NCI-H524 (cell line): ENCODE measurements around the gene RERE.

ENCODE experiments used
- DNase-seq, 2 experiments: peaks; one replicate each; lab custom pipeline; 2025; lab: John Stamatoyannopoulos, UW

Gene RERE

DNA sequence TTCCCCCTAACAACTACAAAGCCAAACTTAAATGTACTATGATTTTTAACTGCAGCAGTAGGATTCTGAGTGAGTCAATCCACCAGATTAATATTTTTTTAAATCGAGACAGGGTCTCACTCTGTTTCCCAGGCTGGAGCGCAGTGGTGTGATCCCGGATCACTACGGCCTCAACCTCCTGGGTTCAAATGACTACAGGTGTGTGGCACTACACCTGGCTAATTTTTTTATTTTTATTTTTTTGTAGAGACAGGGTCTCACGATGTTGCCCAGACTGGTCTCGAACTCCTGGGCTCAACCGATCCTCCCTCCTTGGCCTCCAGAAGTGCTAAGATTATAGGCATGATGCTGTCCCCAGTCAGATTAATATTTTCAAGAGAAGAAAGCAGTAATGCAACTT, 411.4 kb downstream of the RERE start:
- no peak for DNase-seq

DNA sequence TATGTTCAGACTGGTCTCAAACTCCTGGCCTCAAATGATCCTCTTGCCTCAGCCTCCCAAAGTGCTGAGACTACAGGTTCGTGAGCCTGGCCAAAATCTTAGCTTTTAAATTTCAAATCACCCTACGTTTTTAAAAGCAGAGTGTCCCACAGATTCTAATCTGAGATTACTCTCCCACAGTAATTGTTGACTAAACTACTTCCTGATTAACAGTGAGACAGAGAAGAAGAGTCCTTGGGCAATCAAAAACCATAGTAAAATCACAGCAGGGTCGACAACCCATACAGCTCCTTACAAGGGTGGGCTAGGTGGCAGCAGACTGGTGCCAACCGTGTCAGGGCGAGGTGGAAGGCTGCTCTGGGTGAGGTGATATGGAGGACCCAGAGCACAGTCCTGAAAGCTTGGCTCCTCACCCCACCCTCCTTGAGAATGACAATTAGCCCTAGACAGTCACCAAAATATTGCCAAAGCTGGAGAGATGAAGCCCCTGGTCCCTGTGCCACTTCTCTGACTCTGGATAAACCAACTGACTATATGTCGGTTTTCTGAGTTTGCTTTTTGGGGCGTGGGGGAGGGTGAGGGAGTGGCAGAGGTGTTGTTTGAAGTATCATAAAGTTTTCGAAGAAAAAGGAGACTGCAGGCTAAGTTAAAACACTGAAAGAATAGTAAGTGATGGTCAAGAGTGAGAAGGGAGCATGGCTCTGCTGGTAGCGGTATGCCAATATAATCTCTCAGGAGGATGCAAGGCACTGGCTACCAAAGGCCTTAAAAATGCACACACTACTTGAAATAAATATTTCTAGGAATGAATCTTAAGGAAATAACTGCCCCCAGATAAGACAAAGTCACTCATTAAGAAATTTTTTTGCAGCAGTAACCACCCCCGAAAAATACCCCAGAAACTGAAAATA, 412.7 kb downstream of the RERE start:
- no peak for DNase-seq

DNA sequence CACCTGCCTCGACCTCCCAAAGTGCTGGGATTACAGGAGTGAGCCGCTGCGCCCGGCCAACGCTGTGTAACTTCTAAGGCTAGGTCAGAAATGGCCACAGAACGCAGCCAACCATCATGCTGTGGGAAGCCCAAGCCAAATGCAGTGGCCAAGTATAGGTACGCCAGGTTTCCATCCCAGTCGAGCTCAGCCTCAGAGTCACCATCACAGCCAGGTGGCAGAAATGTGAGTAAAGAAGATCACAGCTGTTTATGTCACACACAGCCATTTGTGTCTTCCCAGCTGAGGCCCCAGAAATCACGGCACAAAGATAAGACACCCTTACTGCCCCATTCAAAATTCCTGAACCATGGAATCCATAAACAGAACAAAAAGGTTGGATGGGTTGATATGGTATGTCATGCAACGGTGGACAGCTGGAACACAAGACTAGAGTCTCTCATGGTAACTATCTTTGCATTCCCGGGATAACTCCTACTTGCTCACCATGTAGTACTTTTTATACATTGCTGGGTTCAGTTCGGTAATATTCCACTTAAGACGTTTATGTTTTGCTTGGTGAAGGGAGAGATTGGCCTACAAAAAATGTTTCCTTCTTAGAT, 415.2 kb downstream of the RERE start:
- no peak for DNase-seq

DNA sequence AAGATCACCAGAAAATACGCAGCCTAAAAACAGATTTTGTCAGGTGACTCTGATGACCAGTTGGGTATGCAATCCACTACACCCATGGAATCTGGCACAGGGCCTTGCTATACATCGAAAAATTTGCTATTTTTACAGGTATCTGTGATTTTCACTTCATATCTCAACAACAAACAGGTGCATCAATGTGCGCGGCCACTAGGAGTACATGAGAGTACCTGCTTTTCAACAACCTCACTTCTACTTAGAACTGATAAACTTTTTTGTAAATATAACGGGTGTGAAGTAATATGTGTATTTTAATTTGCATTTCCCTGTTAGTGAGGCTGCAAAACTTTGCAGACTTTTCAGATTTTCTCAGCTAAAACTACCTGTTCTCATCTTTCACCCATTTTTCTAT, 418.8 kb downstream of the RERE start:
- DNase-seq = no peak

DNA sequence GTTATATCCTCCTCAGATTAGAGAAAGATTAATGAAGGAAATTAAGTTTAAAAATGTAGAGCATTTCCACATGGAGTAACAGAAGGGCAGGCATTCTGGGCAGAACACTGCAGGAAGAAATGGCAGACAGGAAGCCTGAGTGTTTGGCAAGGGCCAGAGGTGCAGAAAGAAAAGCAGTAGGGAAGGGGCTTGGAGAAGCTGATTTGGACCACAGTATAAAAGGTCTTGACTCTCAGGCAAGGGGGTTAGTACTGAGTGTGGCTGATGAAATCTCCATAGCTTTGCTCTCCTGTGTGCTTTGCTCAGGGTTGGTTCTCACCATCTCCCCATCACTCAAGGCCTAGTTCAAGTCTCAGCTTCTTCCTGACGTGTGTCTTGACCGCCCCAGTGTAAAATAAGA, 419.4 kb downstream of the RERE start:
- no peak for DNase-seq

DNA sequence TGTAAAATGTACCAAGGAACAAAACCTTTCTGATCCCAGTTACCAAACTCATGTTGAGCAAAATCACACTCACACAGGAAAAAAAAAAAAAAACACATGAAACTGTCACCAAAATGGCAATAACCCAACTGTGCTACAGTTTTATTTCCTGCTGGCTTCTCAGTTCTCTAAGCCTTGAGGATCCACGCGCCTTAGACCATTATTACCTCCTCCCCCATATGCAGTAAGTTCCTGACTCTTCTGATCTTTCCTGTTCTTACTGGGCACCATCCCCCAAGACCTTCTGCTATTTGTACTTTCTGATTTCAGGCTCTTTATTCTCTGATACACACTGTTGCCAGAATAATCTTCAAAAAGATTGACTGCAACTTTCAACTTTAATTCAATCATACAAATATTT, 419.9 kb downstream of the RERE start:
- DNase-seq = no peak

DNA sequence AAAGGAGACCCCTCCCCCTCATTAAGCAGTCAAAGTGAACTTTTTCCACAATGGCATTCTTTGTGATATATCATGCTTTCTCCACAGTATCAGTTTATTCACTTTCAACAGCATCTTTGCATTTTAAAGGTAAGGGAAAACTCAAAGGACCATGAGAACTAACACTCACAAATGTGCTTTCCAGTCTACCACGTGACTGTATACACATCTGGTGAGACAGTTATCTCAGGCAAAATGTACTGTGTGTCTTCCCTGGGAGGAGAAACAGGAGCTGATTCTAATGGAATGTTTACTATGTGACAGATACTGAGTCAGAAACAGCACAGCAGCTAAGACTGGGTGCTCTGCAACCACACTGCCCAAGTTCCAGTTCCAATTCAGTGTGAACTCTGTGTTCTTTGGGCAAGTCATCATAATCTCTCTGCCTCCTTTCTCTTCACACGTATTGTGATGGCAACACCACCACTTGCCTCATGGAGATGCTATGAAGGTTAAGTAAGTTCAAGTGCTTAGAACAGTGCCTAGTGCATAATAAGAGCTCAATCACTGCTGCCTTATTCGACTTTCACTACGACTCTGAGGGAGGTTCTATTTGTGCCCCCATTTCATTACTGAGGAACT, 420.5 kb downstream of the RERE start:
- DNase-seq = no peak

DNA sequence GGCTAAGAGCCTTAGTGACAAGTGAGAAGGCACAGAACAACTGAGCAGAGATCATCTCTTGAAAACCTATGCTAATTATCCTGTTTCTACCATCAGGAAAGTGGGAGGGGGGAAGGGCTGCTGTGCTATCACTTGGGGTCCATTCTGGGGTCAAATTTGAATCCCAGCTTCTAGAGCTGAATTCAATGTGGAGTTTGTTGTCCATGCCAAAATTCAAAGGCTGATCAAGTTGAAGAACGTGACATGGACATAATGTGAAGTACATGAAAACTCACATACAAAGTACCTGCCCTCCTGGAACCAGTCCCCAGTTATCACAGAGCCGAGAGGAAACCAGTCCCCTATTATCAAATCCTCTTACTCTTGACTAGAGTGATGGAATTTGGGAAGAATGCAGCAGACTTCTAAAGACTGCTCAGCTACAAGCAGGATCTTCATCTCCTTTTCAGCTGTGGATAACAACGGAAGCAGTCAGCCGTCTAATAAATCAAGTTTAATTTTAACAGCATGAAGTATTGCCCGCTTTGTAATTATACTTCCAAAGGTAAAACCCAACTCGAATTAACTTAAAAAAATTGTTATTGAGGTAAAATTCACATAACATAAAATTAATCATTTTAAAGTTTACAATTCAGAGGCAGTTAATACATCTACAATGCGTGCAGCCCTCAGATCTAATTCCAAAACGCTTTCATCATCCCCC, 421.2 kb downstream of the RERE start:
- no peak for DNase-seq

DNA sequence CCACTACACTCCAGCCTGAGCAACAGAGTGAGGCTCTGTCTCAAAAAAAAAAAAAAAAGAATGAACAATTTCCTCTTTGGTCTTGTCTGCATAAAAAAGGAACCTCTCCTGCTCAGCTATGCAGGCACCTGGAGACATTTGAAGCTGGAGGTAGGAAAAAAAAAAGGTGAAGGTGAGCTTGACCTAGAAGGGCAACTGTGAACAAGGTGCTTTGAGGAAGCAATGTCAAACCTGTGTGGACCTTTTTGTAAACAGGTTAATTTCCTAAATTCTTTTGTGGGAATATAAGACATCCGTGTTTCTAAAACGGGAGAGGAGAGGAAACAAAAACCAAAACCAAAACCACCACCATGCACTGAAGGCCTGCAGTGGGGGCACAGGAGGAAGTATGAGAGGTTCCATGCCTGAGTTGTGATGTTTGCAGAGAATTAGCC, 422.0 kb downstream of the RERE start:
- no peak for DNase-seq

DNA sequence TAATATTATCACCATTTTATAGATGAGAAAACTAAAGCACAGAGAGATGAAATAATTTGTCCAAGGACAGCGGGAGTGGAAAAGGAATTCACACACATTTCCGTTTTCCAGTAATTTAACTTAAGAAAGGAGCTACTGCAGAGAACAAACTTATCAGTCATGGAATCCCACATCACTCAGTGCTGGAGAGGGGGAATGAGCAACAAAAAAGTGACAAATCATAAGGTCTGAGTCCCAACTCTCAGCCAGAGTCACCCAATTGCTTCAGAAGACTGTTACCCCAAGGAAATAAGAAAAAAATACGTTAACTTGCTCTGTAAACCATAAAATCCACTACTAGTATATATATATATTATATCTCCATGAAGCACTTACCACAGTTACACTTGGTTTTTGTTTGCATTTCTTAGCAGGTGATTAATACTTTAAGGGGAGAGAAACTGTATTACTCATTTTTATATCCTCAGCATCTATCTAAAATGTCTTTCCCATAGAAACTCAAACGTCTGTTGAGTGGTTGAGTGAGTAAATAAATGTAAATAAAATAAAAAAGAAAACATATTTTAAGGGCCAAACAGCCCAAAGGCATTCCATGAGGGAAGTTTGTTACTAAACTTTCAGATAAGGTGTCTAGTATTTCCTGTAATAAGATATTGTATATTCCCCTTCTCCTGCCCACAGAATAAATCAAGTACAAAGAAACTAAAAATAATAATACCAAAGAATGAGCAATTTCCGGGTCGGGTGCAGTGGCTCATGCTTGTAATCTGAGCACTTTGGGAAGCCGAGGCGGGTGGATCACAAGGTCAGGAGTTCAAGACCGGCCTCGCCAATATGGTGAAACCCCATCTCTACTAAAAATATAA, 422.8 kb downstream of the RERE start:
- no peak for DNase-seq

DNA sequence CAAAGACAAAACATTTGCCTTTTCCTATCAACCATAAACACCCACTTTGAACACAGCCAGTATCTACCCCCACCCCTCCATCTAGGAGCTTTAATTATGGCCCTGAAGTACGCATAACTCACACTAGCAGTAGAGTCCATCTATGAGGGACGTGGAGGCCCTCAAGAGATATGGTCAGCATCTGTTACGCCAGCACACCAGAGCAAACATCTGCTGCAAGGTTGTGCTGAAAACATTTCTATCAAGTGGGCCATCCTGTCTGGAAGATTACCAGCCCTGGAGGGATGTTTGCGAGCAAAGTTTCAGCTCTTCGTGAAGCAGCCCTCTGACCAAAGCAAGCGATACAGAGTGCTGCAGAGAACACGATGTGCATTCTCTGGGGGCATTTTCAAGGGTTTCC, 424.9 kb downstream of the RERE start:
- peak; percentile 48 to 73 for DNase-seq

DNA sequence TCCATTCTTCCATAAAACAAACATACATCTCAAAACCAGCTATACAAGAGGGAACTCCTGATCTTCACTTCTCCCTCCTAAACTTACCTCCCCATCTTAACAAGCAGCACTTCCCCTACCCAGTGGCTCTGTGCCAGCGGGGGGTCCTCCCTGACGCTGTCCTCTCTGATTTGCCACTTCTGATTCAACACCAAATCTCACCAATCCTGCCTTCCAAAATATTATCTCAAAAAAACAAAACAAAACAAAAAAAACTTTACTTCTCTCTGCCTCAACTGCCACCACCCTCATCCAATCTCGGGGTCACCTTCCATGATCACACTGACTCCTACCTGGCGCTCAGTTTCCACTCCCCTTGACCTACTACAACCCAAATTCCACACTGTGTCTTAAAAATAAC, 426.7 kb downstream of the RERE start:
- DNase-seq = no peak

DNA sequence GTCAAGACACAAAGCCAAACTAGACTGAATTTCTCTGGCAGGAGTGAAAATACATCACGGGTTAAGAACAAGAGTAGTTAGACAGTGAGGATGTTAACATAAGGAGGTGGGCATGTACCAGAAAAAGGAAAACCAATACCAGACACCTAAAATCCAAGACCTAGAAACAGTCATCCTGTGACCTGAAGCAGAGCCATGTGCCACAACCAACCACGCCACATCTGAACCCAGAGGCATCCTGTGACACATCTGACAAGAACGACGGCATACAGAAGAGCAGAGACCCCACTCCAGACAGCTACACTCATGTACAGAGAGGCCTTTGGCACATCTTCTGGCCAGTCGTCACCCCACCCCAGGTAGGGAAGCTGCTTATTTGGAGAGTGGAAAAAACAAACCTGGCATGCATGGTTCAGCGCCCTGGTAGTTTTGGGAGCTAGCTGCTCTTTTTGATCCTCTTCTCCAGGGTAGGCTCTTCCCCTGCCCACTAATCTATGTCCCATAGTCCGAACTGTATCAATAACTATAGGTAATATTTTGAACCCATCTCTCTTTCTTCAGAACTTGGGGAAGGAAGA, 427.4 kb downstream of the RERE start:
- no peak for DNase-seq

DNA sequence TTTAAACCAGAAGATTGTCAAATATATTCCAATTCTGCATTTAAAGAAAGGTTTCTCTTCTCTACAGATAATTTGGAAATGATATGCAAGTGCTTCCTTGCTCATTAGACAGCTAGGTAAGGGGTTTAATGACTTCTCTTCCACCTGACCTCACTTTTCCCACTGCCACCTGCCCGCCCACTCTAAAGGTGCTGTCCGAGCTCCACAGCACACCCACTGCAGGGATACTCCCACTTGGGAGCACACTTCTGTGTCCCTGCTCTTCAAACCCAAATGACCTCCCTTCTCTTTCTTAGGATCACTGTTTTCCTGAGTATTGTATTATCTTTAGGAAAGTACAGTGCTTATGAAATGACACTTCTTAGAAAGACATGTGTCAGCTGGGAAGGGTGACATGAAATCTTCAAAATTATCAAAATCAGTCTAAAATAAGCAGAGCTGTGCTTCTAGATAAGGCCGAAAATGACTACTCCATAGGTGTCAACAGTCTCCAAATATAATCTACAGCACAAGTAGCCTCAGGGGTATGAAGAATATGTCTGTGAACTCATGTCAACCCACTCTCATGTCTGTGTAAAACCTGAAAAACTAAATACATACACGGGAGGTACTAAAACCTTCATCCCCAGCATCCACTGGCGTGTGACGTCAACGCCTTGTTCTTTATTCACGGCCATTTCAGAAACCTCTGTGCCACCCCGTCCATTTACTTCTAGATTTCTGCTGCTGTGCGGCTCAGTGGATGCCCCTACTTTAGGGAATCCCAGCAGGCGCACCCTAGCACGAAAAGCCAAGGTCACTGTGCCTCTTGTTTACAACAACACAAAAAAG, 428.5 kb downstream of the RERE start:
- DNase-seq = no peak

DNA sequence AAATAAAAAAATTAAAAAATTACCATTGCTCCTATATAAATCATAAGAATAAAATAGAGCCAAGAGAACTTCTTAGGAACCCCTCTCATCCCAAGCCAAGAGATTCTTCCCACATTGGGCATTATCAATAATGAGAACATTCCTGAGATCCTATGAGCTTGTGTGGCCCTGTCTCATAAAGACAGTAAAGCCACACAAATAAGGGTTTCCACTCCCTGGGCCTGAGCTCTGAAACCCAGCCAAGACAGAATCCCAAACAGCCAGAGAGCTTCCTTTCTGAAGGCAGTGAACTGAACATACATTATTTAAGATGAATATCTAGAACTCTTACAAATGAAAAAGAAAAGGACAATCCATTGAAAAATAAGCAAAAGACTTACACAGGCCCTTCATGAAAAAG, 431.2 kb downstream of the RERE start:
- no peak for DNase-seq

DNA sequence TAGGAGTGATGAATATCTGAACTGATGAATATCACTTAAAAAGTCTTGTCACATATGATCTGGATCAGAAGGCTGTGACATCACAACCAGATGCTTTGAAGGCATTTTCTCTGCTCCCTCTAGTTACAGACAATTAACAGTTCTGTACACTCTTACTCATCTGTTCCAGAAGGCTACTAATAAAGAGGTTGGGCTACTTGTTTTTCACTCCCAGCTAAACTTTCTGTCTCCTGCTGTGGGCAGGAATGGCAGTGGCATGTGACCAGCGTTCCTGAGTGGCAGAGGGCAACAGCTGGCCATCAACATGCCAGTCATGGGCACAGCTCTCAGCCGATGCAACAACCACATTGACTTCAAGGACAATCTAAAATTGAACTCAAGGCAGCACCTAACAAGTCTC, 432.9 kb downstream of the RERE start:
- no peak for DNase-seq

DNA sequence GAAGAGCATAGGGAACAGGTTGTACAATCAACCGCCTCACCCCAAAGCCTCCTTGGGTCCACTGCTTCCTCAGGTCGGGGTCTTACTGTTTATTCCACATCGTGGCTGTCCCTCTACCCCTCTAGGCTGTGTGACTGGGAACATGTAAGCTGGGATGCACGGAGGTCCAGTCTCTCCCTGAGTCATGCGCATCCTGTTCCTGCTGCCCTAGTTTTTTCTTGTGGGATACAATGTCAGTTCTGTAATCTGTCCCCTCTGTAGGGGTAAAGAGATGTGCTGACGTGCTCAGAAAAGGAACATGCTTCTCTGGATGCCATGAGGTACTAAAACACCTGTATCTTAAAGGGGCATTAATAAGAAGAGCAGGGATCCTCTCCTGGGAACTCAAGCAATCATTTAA, 433.4 kb downstream of the RERE start:
- DNase-seq = no peak

DNA sequence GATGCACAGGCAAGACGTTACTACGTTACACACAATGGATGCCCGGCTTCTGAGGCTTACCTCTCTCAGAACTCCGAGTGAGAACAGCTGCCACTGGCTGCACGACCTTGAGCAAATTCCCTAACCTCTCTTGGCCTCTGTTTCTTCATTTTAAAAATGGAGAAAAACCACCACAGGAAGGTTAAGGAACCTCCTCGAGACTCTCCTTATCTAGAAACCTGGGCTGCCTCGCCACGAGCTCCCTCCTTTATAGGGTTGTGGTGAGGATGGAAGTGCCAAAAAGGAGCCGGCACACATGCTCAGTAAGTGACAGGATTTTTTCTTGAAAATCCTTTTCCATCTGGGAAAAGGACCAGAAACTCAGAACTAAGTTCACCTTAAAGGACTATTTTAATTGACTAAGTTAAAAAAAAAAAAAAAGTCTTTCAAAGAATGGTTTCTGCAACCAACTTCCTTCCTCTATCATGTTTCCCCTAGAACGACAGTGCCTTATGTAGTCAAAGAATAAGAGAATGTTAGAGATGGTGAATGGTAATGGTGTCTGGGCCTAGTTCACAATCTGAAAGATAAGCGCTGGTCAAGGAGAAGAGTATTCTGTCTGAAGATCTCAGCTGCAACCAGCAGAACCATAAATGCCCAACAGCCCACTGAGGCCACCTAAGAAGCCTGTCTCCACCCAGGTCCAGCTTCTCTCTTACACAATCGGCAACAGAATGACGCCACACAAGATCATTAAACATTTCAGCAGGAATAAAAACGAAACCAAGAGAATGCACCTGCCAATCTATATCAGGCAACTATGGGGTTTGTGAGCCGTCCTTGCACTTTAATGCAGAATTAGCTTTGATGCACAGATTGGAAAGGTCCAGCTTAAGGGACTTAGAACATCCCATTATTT, 434.6 kb downstream of the RERE start:
- no peak for DNase-seq

DNA sequence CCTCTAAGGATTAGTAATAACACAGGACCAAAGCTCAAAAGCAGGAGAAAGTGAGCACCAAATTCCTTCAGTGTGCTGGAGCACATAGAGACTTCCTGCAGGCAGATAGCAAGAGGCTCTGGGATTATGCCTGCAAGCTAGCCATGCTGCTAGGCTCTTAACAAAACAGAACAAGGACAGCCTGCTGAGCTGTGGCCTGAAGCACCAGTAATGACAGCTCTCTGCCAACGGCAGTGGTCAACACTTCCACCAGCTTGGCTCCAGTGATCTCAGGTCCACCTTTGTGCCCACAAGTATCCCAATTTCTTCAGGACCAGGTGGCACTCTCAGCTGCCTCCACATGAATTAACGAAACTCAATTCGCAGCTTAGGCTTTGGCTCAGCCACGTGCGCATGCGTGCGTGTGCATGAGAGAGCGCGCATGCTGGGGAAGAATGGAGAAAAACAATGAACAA, 435.4 kb downstream of the RERE start:
- DNase-seq = no peak
